ENCODE measurements around the gene TSPAN6.
A peak's percentile ranks its signal among the peaks of the same experiment; 100 is the strongest.

Gene TSPAN6

DNA sequence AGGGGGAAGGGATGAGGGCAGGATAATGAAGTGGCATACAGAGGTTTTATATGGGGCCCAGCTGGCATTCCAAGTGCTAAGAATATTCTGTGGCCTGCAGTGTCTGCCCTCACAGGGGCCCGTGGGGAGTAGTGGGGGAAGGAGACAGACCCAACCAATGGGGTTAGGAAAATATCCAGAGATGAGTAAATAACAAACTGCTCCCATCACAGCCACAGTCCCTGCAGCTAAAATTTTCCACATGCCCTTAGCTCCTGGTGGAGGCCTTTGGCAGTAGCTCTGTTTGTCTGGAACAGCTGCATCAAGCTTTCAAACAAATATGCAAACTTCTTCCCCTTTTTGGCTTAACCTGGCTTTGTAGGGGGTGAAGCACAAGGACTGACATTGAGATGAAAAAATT lies 10.5 kb upstream of the TSPAN6 start:
- DNase-seq = no peak

DNA sequence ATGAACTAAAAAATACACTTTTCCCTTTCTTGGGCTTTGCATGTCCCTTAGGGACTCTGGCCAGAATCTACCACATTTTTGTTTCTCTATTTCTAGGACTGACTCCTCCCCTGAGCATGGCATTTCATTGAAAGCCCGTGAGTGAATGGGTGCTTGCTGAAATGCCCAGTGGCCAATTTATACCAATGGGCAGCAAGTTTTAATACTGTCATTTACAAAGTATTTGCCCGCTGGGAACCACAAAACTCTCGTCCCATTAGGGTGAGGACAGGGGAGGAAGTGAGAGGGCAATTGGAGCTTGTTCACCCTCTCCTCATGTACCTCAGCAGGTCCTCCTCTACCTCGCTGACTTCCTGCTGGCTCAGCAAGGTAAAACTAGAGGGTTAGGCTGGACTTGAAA lies 8.5 kb upstream of the TSPAN6 start:
- no peak for DNase-seq

DNA sequence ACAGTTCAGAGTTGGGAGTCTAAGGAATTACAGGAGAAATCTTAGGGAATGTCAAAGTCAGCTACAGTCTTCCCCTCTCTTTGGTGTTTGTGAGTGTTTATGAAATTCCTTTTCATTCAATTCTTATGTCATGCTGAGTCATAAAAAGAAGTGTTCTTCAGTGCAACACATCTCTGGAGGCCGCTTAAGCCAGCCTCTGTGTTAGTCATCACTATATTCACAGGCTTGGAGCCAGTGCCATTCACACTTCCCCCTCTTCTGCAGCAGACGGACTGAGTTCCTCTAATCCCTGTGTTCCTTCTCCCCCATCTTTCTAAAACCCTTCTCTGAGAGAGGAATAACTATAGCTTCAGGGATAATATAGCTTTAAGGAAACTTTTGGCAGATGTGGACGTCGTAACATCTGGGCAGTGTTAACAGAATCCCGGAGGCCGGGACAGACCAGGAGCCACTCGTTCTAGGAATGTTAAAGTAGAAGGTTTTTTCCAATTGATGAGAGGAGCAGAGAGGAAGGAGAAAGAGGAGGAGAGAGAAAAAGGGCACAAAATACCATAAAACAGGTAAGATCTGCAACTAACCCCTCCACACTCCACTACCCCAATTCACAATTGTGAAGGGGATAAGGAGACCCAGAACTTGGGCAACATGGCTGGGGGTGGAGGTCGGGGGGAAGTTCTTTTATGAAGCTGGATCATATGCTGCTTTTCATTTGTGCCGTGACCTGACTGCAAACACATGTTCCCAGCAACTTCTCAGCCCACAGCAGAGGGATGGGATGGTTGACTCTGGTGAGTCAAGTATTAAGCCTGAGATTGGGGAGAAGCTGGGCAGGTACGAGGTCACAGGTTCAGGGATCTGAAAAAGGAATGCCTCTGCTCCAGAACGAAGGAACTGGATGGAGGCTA lies 7.6 kb upstream of the TSPAN6 start, which contains the start of gene SRPX2:
Gene SRPX2, plus strand, starts transcription at position 244 of the 905 bp plus-strand sequence. CDS start 2,124 bp downstream, outside the sequence.
- peak; percentile 81 for DNase-seq

DNA sequence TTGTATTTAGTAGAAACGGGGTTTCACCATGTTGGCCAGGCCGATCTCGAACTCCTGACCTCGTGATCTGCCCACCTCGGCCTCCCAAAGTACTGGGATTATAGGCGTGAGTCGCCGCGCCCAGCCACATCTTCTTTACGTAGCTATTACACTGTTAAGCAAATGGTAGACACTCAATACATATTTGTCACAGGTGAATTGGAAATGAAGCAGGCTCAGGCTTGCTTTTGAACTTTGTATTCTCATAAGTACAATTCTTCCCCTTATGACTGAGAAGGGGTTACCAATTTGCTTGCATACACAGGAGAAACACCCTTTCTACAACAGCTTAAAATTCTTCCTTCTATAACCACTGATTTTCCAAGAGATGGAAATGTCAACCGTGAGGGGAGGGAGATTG lies 6.6 kb upstream of the TSPAN6 start:
- DNase-seq = no peak

DNA sequence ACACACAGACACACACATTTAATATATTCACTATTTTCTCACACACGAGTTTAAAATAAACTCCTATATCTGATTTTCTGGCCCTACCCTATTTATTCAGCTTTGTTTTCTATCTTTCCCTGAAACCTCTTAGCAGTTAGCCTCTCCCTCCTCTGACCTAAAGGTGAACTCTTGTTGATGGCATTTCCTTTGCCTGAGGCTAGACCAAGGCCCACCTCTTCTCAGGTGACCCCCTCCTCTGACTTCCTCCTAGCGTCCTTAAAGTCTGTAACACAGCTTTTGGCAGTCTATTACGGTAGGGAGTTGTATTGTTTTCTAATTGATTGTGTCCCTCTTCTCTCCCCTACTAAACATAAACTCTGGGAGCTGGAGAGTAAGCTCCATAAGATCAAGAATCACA lies 5.7 kb upstream of the TSPAN6 start:
- DNase-seq = no peak

DNA sequence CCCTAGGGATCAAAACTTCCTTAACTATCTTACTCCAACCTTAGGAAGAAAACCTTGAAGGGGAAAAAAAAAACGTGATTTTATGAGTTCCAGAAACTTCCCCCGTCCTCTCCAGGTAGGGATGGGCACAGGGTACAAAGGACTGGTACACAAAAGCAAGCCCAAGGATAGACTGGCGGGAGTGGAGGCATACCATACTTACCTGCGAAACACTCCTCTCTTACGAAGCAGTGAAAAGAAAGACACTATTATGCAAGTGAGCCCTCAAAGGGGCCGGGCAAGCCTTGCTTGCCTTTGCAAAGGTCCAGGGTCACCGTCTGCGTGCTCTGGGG lies 651 bp downstream of the TSPAN6 start:
- no peak for DNase-seq

DNA sequence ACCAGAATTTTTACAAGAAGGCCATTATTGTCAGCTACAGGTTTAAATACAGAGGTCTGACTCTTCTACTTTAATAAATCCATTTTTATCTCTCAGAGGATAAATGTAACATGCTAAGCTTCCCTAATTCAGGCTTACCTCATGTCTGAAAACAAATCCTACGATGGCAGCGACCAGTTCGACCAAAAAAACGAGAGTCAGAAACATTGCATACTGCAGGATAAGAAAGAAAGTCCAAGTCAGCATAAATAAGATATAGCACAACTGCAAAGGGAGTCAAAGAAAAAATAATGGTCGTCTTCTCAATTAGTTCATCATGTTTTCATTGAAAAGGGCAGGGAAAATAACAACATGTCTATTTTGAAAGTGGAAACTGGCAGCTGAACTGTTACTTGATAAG lies 1.6 kb downstream of the TSPAN6 start:
- DNase-seq = no peak

DNA sequence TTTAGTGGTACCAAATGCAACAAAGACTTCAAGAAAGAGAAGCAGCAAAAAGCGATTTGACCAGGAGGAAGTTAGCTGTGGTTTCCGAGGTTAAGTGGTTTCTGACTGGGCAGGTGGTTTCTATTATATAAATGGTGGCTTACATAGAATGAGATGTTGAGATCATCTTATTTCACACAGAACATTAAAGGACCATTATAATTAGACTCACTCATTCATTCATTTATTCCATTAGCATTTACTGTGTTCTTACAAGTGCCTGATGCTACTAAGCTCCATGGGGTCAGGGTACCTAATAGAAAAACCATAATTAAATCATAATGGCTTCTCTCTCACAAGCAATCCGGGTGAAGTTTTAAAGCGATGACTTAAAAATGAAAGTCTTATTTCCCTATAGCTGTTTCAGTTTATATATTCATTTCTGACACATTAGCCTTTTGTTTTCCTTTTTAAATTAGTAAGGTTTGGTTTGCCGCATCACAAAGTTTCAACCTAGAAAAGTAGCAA lies 10.6 kb downstream of the TSPAN6 start:
- no peak for DNase-seq

DNA sequence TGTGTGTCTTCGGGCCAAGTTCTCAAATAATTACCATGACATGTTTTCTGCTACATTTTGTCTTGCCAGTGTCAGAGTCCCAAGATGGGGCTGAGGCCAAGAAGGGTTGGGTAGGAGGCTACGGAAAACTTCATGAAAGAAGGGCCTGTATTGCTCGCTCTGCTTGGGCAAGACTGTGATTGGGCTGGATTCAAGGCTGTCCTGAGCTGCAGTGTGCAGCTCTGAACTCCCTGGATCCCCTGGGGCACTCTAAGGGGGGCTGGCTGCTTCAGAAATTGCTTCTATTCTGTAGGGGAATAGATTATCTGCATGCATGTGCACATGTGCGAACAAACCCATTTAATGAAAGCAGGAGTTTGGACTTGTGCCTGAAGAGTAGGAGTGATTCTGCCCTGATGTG lies 13.6 kb downstream of the TSPAN6 start:
- no peak for DNase-seq

DNA sequence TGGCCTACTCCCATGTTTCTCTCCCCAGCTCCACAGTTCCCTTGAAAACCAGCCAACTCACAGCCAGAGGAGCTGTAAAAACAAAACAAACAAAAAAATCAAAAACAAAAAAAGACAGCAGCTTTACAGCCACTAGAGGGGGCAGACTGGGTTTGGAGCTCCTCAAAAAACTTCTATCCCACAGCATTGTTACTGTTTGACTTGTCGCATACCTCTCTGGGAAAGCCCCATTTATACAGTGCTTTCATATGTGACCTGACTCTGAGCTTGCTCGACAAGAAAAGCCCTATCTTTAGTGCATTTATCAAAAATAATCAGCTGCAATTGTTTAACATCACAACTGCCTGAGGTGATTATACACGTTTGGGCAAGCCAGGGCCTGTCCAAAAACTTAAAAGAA lies 21.6 kb downstream of the TSPAN6 start:
- DNase-seq = peak; percentile 39

DNA sequence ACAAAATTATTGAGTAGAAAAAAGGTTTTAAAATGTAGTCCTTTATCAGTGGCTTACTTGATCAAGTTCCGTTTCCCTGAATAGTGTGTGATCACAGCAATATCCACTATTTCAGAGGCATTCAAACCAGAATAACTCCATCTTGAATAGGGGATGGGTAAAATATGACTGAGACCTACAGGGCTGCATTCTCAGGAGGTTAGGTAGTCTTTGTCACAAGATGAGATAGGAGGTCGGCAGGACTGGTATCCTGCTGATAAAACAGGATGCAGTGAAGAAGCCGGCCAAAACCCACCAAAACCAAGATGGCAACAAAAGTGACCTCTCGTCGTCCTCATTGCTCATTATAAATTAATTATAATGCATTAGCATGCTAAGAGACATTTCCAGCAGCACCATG lies 24.7 kb downstream of the TSPAN6 start:
- DNase-seq = no peak

DNA sequence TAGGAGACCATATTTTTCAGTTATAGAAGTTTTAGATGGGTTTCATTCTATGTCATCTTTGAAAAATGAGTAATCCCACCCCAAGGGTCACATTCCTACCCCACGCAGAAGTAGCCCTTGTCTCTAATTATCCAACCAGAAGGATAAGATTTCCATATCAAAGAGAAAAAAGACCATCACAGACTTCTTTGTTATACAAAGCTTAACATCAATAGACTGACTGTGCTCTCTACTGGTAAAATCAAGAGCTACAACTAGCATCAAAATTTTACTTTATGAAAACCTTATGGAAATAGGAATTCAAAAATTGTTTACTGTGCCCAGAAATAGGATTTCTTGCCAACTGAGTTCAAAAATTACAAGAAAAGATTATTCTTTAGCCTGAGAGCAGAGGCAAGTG lies 27.0 kb downstream of the TSPAN6 start:
- no peak for DNase-seq

DNA sequence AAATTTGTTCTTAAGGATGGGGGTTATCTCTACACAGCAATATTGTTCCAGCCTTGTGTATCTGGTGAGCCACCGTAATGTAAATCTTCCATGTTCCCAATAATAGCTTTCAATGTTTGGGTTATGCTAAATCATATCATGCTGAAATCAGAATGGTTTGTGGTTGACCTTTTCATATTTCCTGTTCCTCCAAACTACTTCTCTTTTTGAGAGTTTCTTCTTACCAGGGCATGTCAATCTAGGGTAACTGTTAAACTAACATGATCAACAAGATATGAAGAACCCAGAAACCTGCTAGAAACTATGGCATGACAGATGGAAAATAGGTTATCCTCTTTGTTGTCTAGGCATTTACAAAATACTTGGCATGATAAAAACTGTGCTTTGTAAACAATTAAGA lies 29.9 kb downstream of the TSPAN6 start:
- DNase-seq = no peak

DNA sequence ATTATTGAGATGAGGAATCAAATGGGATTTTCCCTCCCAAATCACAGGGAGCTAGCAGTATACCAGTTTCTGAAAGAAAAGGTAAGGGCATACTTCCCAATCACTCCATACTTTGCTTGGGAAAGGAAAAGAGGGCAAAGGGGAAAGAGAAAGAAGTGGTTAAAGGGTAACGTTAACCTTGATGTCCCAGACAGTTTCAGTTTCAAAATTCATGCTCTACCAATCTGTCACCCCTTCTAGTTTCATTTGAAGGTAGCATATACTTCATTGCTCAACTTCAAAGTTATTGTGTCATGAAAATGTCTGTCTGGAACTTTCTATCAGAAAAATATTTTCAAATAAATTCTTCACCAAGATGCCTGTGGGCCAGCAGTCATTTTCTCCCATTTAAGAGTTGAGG lies 35.8 kb downstream of the TSPAN6 start:
- no peak for DNase-seq

DNA sequence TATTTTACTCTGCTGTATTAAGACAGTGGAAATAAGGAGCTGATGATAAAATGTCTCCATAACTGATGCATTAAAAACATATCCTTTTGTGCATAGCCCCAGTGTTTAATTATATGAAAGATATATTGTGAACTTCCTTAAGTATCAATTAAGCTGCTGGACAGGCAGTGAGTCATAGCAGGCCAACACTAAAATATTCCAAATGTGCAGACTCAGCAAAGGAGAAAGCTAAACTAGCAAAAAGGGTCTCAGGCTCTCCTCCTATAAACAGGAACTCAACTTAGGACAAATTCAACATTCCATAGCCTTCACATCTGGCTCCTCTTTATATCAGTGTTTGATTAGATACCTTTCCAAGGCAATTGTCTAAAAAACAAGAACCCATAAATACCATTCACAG lies 36.3 kb downstream of the TSPAN6 start:
- no peak for DNase-seq

DNA sequence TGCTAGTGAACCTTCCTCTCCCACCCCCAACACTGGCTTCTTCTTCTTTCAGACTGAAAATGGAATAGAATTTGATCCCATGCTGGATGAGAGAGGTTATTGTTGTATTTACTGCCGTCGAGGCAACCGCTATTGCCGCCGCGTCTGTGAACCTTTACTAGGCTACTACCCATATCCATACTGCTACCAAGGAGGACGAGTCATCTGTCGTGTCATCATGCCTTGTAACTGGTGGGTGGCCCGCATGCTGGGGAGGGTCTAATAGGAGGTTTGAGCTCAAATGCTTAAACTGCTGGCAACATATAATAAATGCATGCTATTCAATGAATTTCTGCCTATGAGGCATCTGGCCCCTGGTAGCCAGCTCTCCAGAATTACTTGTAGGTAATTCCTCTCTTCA lies 37.1 kb downstream of the TSPAN6 start:
- DNase-seq = no peak

DNA sequence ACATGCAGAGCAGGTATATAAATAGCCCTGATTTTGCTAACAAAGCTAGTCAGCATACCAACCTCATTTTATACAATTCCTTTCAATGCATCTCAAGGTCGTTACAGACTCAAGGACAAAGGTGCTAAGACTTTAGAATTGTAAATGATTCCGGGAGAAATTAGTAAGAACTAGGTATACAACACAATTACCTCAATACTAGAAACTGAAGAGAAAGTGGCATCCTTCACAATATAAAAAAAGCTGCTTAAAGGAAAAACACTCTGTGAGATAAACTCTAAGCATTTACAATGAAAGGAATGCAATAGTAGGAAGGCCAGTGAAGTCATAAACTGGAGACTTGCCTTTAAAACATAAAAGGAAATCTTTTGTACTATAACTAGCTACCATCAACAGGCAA lies 40.0 kb downstream of the TSPAN6 start:
- DNase-seq = no peak

DNA sequence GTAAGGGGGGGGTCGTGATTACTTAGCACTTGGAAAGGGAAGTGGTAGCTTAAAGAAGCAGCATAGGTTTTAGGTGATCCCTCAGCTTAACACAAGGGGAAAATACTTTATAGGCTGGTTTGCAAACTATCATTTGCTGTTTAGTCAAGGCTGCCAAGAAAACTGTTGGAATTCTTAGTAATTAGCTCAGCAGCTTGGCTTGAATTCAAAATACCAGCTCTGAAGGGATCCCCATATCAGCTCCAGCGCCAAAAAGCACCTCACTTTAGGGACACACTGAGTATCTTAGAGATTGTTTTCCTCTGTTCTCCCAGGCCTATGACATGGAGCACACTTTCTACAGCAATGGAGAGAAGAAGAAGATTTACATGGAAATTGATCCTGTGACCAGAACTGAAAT lies 43.0 kb downstream of the TSPAN6 start:
- DNase-seq = no peak

DNA sequence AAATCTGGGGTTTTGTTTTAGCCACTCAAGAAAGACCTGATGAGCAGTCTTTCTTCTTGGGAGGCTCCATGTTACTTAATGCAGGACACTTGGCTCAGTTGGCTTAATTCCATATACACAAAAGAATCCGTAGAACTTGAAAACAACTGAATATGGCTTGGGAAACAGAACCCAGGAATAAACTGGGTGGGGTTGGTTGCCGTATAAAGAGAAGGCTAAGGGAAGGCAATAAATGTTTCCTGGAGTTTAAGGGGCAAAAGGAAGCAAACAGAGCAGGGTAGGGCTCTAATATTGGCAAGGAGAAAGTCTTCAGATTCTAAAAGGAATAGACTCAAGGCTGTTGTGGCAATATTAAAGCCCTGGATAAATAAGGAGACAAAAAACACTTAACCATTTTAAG lies 43.5 kb downstream of the TSPAN6 start:
- no peak for DNase-seq

DNA sequence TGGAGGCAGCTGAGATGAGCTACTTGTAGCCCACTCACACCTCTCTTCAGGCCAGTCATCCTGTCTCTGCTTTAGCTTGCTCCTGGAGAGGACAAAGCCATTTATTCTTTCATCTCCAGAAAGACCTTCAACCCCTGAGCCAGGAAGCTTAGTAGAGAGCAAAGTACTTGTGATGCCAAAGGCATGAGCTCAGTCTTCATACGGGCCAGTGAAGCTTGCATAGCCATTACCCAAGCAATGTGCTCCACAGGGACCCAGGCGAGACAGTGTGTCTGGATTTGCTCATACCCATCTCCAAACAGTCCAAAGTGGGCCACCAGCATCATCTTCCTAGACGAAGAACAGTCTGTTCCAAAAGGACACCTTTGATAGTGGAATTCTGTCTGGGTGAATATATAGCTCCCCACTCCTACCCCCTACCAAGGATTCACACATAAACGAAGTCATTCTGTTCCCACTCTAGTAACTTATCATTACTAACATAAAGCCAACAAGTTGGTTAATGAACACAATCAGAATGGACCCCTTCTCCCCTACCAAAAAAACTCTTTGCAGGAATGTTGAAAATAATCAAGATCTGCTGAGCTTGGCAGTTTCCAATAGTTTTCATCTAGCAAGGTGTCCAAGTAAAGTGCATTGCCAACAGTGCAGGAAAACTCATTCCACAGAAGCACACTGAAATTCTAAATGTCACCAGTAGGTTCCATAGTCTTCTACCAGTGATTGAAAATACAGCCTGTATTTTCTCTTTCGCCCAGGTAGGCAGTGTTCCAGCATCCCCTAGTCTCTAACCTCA lies 45.2 kb downstream of the TSPAN6 start:
- no peak for DNase-seq

DNA sequence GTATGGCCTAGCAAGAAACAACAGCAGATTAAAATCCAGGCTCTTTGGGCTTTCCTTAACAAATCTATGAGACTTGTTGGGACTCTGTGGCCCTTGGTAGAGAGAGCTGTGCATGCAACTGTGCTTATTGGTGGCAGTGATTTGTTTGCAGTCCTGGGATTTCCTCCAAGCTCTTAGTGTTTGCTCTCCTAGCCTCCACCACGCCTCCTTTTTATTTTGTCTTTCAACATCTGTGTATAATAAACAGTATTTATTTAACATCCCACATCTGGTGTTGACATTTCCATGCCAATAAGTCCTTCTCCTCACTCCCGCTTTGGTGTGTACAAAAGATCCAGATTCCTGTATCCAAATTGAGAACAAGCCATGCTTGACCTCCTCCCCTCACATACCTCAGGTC lies 48.7 kb downstream of the TSPAN6 start:
- DNase-seq = no peak

DNA sequence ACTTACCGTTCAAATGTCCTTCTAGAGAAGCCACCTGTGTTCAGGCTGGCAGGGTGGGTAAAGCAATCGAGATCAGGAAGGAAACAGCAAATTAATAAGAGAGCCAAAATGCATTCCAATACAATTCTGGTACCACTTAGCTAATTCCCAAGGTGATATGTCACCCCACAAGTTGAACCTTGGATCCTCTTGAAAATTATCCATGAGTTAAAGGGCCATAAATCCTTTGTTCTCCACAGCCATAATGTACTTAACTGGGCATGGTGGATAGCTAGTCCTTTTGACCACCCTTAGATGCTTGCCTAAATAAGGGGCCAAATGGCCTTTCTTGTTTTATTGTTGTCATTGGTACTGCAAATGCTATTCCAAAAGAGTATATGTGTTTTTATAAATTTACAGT lies 49.9 kb downstream of the TSPAN6 start:
- DNase-seq = no peak

DNA sequence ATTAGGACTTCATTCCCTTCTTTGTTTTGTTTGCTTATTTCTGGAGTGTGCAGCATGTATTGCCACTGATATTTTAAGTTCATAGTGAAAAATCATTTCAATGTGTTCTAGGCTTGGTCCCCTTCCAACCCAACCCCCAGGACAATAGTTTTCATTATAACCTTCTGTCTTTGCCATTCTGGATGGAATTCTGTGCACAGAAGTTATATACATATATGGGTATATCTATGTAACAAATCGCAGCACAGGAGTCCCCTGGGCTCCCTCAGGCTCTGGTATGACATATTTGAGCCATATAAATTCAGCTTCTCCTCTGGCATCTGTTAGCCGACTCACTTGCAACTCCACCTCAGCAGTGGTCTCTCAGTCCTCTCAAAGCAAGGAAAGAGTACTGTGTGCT lies 52.0 kb downstream of the TSPAN6 start, which contains the start of gene TNMD:
Gene TNMD, plus strand, starts transcription at position 326 of the 400 bp plus-strand sequence. CDS start 83 bp downstream, outside the sequence.
- DNase-seq = no peak

All from NCI-H226 (cell line).